ENCODE data around the gene DAND5. TPM values are rescaled to one million over a fixed set of nuclear protein-coding genes. Genes with fewer than 3 reads are reported as not detected.
A peak's percentile ranks its signal among the peaks of the same experiment; 100 is the strongest.

Gene DAND5
- total RNA-seq (2014; rRNA removed; shearing (Covaris generic)), result not detected in 2 replicates
- polyA plus RNA-seq (2015; cell fraction: cytosol; rRNA removed), result not detected in 2 replicates
- polyA plus RNA-seq (2015; cell fraction: nucleus; rRNA removed), result not detected in 2 replicates

- DNase-seq (ENCODE audit: low read depth, low spot score), result no peak
- in situ Hi-C loops (cut with HindIII; ENCODE audit: low pct_unique_long_range_greater_than_20kb, low sequenced_read_pairs), result no loop called here
Observed at GRCh38 chr19:12969292-12969988, at the start of gene DAND5. DAND5 (plus strand) TSS chr19:12969576; CDS start chr19:12969661, 85 bp downstream.

- no peak for DNase-seq (ENCODE audit: low read depth, low spot score)
- in situ Hi-C loops (cut with HindIII; ENCODE audit: low pct_unique_long_range_greater_than_20kb, low sequenced_read_pairs), result no loop called here
Observed at GRCh38 chr19:12921047-12921446, 48.3 kb upstream of the DAND5 start.

GRCh38 chr19:12922959-12923358 lies 46.4 kb upstream of the DAND5 start:
- in situ Hi-C loops (cut with HindIII; ENCODE audit: low pct_unique_long_range_greater_than_20kb, low sequenced_read_pairs), result no loop called here
- DNase-seq (ENCODE audit: low read depth, low spot score), result no peak

- in situ Hi-C loops (cut with HindIII; ENCODE audit: low pct_unique_long_range_greater_than_20kb, low sequenced_read_pairs), result no loop called here
- no peak for DNase-seq (ENCODE audit: low read depth, low spot score)
Observed at GRCh38 chr19:12924621-12925310, 44.6 kb upstream of the DAND5 start.

GRCh38 chr19:12930002-12930645 lies 39.3 kb upstream of the DAND5 start:
- in situ Hi-C loops (cut with HindIII; ENCODE audit: low pct_unique_long_range_greater_than_20kb, low sequenced_read_pairs), result no loop called here
- no peak for DNase-seq (ENCODE audit: low read depth, low spot score)

GRCh38 chr19:12932392-12933286 lies 36.7 kb upstream of the DAND5 start:
- no peak for DNase-seq (ENCODE audit: low read depth, low spot score)
- in situ Hi-C loops (cut with HindIII; ENCODE audit: low pct_unique_long_range_greater_than_20kb, low sequenced_read_pairs), result no loop called here

- DNase-seq (ENCODE audit: low read depth, low spot score), result peak; percentile 91
- in situ Hi-C loops (cut with HindIII; ENCODE audit: low pct_unique_long_range_greater_than_20kb, low sequenced_read_pairs), result no loop called here
Observed at GRCh38 chr19:12933287-12934072, 35.9 kb upstream of the DAND5 start, which contains the start of gene FARSA. FARSA (minus strand) TSS chr19:12933711; CDS start chr19:12933696, 15 bp downstream.

GRCh38 chr19:12935071-12935470 lies 34.3 kb upstream of the DAND5 start:
- in situ Hi-C loops (cut with HindIII; ENCODE audit: low pct_unique_long_range_greater_than_20kb, low sequenced_read_pairs), result no loop called here
- no peak for DNase-seq (ENCODE audit: low read depth, low spot score)

- DNase-seq (ENCODE audit: low read depth, low spot score), result no peak
- in situ Hi-C loops (cut with HindIII; ENCODE audit: low pct_unique_long_range_greater_than_20kb, low sequenced_read_pairs), result no loop called here
Observed at GRCh38 chr19:12936582-12936981, 32.8 kb upstream of the DAND5 start.

GRCh38 chr19:12937093-12937926 lies 32.1 kb upstream of the DAND5 start:
- in situ Hi-C loops (cut with HindIII; ENCODE audit: low pct_unique_long_range_greater_than_20kb, low sequenced_read_pairs), result no loop called here
- DNase-seq (ENCODE audit: low read depth, low spot score), result no peak

GRCh38 chr19:12937927-12938778 lies 31.2 kb upstream of the DAND5 start, which contains the start of gene CALR:
CALR (plus strand) TSS chr19:12938609; CDS start chr19:12938680, 71 bp downstream.
- peak; percentile 98 for DNase-seq (ENCODE audit: low read depth, low spot score)
- in situ Hi-C loops (cut with HindIII; ENCODE audit: low pct_unique_long_range_greater_than_20kb, low sequenced_read_pairs), result no loop called here

- no peak for DNase-seq (ENCODE audit: low read depth, low spot score)
Observed at GRCh38 chr19:12938779-12939601, 30.4 kb upstream of the DAND5 start.

GRCh38 chr19:12939975-12940423 lies 29.4 kb upstream of the DAND5 start:
- DNase-seq (ENCODE audit: low read depth, low spot score), result no peak
- in situ Hi-C loops (cut with HindIII; ENCODE audit: low pct_unique_long_range_greater_than_20kb, low sequenced_read_pairs), result no loop called here

More at GRCh38 chr19:12938779-12939601, 30.4 kb upstream of the DAND5 start:
- in situ Hi-C loops (cut with HindIII; ENCODE audit: low pct_unique_long_range_greater_than_20kb, low sequenced_read_pairs), result no loop called here

GRCh38 chr19:12940897-12941296 lies 28.5 kb upstream of the DAND5 start:
- no peak for DNase-seq (ENCODE audit: low read depth, low spot score)
- in situ Hi-C loops (cut with HindIII; ENCODE audit: low pct_unique_long_range_greater_than_20kb, low sequenced_read_pairs), result no loop called here
